ENCODE data around the gene ADNP. TPM values are rescaled to one million over a fixed set of nuclear protein-coding genes. Genes with fewer than 3 reads are reported as not detected.

The ADNP gene
- polyA plus RNA-seq, 1 donor (not counting 4 experiments of a cell fraction or from before 2014, with no cell fraction given): 29.3 TPM

DNA sequence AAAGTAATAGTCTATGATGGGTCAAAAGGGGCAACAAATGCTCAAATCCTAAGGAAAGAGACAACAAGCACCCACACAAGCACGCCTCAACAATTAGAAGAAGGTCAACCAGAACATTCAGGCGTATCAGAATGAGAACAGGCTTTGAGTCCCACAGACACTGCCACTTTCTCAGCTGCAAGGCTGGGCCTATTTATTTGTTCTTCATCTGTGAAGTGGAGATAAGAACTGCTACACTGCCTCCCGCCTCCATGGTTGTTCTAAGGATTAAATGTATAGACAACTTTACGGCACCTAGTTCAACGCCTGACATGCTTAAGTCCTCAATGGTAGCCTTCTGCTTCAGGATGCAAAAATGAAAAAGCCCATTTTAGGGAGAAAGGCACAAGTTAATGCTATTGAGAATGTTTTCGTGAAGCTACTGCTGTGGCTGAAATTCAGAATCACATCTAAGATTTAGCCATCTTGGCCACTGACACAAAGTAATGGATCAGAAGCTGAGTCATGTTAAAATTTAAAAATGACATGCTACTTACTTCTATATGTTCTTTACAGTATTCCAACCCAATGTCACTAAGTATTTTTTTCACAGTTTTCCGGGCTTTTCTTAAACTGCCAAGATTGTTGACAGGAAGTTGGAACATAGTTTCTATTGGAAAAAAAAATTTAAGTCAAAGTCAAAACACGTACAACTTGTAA, 27.7 kb downstream of the ADNP start:
- Histone ChIP-seq H3K4me3 (ENCODE audit: control insufficient read depth in 2 of 3, extremely low read depth in 1 of 3, insufficient read depth in 2 of 3, low read depth in 1 of 3, low read length in 3 of 3) (no peak overlapping the region), H3K27me3 (ENCODE audit: control insufficient read depth, extremely low read depth, insufficient read depth, low read length) (no peaks in the 10 kb centered on the region), H4K20me1 (ENCODE audit: control insufficient read depth, extremely low read depth, insufficient read depth, low read length) (peaks cover 6% of the 10 kb centered on the region), H3K9me3 (ENCODE audit: control insufficient read depth, low read depth, low read length) (no peaks in the 10 kb centered on the region), H3K4me1 (ENCODE audit: control insufficient read depth, extremely low read depth, insufficient read depth, low read length) (no peaks in the 10 kb centered on the region), H3K9ac (ENCODE audit: control insufficient read depth, extremely low read depth, insufficient read depth, low read length) (no peak overlapping the region), H3K36me3 (ENCODE audit: control insufficient read depth in 2 of 2, extremely low read depth in 1 of 2, insufficient read depth in 2 of 2, low read length in 2 of 2) (peaks cover 8 to 25% of the 10 kb centered on the region in 2 experiments), H3K27ac (ENCODE audit: control insufficient read depth, insufficient read depth, low read length) (no peak overlapping the region), H3K4me2 (ENCODE audit: control insufficient read depth, extremely low read depth, insufficient read depth, low read depth, low read length) (no peak overlapping the region), H3K79me2 (ENCODE audit: control insufficient read depth, insufficient read depth, low read length) (peaks cover 76% of the 10 kb centered on the region), H2AFZ (ENCODE audit: control insufficient read depth, low read length) (no peak overlapping the region), H3K9me1 (ENCODE audit: control insufficient read depth, extremely low read depth, insufficient read depth, low read length) (no peaks in the 10 kb centered on the region)
- FAIRE-seq (no peak), DNase-seq (ENCODE audit: low read depth, low spot score) (no peak)
- dilution Hi-C loops (cut with MboI; ENCODE audit: extremely low pct_ligation_motif_present, low sequenced_read_pairs): no loop called here
- TF ChIP-seq CTCF (optimal IDR thresholded peaks at IDR 0.05 in 1 of 3, IDR thresholded peaks at IDR 0.05 in 1 of 3, conservative IDR thresholded peaks at IDR 0.05 in 1 of 3; ENCODE audit: extremely low read depth in 1 of 3, insufficient read depth in 2 of 3, low read length in 3 of 3): no peak
- TF ChIP-seq EZH2 (IDR thresholded peaks at IDR 0.05; ENCODE audit: low read length): no peak

- Histone ChIP-seq H3K27me3 (ENCODE audit: control insufficient read depth, extremely low read depth, insufficient read depth, low read length) (no peaks in the 10 kb centered on the region), H4K20me1 (ENCODE audit: control insufficient read depth, extremely low read depth, insufficient read depth, low read length) (peaks cover 2% of the 10 kb centered on the region), H3K36me3 (ENCODE audit: control insufficient read depth in 2 of 2, extremely low read depth in 1 of 2, insufficient read depth in 2 of 2, low read length in 2 of 2) (peaks cover 9 to 40% of the 10 kb centered on the region in 2 experiments), H3K4me3 (ENCODE audit: control insufficient read depth in 2 of 3, extremely low read depth in 1 of 3, insufficient read depth in 2 of 3, low read depth in 1 of 3, low read length in 3 of 3) (no peak overlapping the region), H2AFZ (ENCODE audit: control insufficient read depth, low read length) (no peak overlapping the region), H3K9me1 (ENCODE audit: control insufficient read depth, extremely low read depth, insufficient read depth, low read length) (no peaks in the 10 kb centered on the region), H3K4me2 (ENCODE audit: control insufficient read depth, extremely low read depth, insufficient read depth, low read depth, low read length) (no peak overlapping the region), H3K9ac (ENCODE audit: control insufficient read depth, extremely low read depth, insufficient read depth, low read length) (no peak overlapping the region), H3K4me1 (ENCODE audit: control insufficient read depth, extremely low read depth, insufficient read depth, low read length) (no peaks in the 10 kb centered on the region), H3K9me3 (ENCODE audit: control insufficient read depth, low read depth, low read length) (no peaks in the 10 kb centered on the region), H3K27ac (ENCODE audit: control insufficient read depth, insufficient read depth, low read length) (no peak overlapping the region), H3K79me2 (ENCODE audit: control insufficient read depth, insufficient read depth, low read length) (peaks cover 63% of the 10 kb centered on the region)
- dilution Hi-C loops (cut with MboI; ENCODE audit: extremely low pct_ligation_motif_present, low sequenced_read_pairs): no loop called here
- FAIRE-seq (no peak), DNase-seq (ENCODE audit: low read depth, low spot score) (no peak)
- no peak for TF ChIP-seq EZH2 (IDR thresholded peaks at IDR 0.05; ENCODE audit: low read length)
- TF ChIP-seq CTCF (optimal IDR thresholded peaks at IDR 0.05 in 1 of 3, IDR thresholded peaks at IDR 0.05 in 1 of 3, conservative IDR thresholded peaks at IDR 0.05 in 1 of 3; ENCODE audit: extremely low read depth in 1 of 3, insufficient read depth in 2 of 3, low read length in 3 of 3): no peak
Measured at GRCh38 chr20:50901301-50901700, 29.9 kb downstream of the ADNP start.
